HG03571 (cell line): ENCODE data around the gene EFNA5.
"Not testable (repeated sequence)": the region's sequence is repeated elsewhere in the genome, so short reads cannot be mapped to it uniquely, and the experiment has no call there.

Experiments
- ATAC-seq: cut with Tn5 transposase; IDR thresholded peaks from one replicate; pipeline ENCODE4 v1.9.1; 2021; ENCODE audit not compliant: unreplicated experiment

Gene EFNA5

DNA sequence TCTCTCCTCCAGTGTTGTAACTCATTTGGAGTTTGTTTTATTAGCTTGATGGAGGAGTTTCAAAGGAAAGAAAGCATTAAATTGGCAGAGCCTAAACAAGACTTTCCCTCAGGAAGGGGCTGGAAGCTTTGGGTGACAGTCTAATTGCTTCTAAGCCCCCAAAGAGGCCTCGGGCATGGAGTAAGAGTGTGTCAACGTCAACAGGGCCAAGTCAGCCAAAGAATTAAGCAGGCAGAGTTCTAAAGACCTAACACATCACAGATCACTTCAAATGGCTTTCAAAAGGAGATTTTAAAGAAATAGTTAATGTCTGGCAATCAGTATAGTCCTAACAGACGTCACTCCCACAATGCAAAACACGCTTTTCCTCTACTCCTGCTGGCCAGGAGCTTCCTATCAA is 234.5 kb downstream of the EFNA5 start:
- no peak for ATAC-seq

DNA sequence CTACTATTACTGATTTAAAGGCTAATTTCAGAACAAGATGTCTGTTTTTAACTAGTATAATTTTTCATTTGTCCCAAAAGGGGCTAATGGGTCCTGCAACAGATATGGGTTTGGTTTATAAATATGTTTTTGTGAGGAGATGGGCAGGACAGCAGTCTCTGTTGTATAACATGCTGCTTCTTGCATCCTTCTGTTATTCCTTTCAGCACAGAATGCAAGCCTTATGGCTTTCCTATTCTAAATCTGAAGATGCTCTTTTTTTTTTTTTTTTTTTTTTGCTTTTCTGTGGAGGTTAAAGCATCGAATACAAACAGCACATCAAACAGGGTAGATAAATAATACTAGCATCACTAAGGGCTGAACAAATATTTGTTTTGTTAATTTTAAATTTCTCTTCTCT is 235.7 kb downstream of the EFNA5 start:
- no peak for ATAC-seq

GRCh38 chr5:107433646-107434045 is 237.1 kb downstream of the EFNA5 start:
- ATAC-seq, result not testable (repeated sequence)

DNA sequence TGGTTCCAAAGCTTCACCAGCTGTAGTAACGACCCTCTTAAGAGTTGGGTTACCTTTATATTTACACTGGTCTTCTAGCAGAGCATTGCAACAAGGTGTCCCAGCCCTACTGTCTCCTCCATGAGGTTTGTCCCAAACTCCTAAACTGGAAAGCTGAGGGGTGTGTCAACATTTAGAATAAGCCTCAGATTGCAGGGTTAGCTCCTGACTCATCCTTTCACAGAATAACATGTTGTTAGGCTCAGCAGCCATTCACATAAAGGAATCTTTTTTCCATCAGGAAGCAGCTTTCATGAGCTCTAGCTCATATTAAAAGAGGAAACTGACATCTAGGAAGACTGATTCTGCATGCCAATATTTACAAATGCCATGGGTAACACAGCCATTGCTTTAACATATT is 238.7 kb downstream of the EFNA5 start:
- ATAC-seq, result no peak

DNA sequence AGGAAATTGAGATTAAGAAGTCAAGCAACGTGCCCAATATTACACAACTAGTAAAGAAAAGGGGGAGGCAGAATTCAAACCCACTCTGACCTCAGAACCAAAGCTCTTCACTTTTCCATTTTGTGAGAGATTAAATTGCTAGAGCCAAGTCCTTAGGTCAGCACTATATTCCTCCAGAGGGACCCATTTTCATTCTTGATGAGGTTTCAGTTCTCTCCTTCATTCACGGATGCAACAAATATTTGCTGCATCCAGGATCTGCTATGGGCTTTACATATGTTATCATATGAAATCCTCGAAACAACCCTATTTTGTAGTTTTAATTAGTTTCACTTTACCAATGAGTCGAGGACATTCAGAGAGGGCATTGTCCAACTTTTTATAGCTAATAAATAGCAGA is 239.2 kb downstream of the EFNA5 start:
- ATAC-seq, result no peak

DNA sequence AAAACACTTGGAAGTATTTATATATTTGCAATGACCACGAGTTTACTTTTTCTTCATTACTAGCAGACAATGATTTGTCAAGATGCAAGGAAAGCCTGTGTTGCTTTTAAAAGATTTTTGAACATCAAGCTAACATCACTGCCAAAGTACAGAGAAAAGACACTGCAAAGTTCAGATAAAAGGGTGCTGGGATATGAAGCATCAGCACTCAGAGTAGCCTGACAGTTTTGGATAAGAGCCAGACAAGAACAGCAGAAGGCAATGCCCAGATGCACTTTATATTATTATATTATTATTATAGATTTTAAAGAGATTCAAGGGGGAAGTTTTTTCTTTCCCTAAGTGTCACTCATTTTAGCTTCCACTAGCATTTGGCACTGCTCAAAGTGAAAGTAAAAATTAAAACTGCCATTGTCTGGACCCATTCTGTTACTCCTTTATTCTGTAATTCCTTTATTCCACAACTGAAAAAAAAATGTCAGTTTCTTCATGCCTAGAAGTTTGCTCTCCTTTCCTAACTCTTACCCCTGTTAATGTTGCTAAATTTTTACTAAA is 240.6 kb downstream of the EFNA5 start:
- ATAC-seq, result no peak

DNA sequence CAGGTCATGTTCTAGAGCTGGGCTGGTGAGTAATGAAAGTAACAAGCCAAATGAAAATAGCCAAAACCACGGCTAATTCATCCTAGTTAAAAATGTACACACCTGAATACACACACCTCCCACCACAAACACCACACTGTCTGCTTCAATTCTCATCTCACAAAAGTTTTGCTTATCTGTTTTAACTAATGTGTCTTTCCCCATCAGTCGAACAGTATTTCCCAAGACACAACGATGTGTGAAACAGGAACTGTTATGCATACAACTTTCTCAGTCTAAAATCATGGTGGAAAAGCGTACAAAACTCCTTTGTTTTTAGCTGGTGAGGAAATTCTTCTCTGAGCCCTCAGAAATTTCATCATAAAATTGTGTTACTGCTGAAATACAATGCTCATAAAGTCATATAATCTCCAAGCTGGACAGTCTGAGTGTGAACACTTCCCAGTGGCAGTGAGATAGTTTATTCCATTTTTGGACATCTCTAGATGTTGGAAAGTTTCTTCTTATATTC is 242.4 kb downstream of the EFNA5 start:
- ATAC-seq, result no peak

- no peak for ATAC-seq
These were observed 243.9 kb downstream of the EFNA5 start for GRCh38 chr5:107426872-107427271.

DNA sequence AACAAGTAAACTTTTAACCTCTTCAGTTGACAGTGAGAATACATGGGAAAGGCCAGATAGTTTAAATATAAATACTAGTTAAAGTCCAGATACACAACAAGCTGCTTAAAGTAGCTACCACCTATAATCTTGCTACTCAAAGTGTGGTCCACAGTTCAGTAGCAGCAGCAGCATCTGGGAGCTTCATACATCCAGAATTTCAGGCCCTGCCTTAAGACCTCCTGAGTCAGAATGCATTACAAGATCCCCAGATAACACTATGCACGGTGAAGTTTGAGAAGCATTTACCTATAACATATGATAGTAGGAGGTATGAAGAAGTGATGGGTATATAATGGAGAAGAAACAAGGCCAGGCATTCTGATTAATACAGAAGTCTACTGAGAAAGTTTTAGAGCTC is 244.5 kb downstream of the EFNA5 start:
- no peak for ATAC-seq

GRCh38 chr5:107425541-107426031 is 245.2 kb downstream of the EFNA5 start:
- no peak for ATAC-seq

DNA sequence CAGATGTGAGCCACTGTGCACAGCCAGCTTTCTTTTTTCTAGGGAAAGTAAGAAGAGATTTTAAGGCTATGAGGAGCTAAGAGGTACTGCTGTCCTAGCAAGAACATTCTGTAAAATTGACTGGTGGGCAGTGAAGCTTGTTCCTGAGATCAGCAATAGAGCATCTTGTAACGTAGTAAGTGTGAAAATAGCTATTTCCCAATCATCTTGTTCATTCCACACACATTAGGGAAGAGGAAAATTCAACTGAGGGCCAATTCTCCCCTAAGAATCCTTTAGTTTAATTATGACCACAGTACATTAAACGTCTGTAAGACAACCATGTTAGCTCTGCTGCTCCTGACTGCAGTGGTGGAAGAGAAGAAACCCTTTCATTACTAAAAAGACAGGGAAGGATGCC is 246.2 kb downstream of the EFNA5 start:
- ATAC-seq, result no peak

GRCh38 chr5:107422494-107422893 is 248.2 kb downstream of the EFNA5 start:
- no peak for ATAC-seq

DNA sequence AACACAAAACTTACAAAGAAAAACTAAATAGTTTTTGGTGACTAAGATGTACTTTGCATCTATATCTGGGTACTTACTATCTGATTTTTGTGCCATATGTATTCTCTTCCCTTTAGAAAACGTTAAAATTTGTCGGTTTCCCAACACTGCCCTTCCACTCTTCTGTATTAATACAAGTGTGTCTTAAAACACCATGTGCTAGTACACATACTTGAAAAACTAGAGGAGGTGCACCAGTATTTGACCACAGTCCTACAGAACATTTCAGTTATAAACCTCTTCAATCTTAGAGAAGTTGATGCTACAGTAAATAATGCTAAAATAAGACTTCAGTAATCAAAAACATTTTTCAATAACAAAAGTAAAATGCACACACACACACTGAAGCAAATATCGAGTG is 251.2 kb downstream of the EFNA5 start:
- ATAC-seq, result no peak

DNA sequence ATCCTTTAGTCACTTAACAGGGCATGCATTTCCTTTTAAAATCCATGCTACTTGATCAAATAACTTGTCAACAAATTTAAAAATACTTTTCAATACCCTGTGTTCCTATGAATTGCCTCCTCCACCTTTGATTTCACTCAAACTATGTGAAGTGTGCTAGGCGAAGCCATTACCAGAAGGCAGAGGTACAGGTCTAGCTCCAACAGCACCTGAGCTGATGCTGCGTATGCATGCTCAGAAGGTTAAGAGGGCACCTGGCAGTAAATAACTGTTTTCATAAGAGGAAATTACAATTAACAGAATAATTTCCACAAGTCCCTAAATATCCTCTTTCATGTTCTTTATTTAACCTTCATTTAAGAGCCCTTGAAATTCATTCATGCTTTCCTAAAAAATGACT is 251.8 kb downstream of the EFNA5 start:
- no peak for ATAC-seq

DNA sequence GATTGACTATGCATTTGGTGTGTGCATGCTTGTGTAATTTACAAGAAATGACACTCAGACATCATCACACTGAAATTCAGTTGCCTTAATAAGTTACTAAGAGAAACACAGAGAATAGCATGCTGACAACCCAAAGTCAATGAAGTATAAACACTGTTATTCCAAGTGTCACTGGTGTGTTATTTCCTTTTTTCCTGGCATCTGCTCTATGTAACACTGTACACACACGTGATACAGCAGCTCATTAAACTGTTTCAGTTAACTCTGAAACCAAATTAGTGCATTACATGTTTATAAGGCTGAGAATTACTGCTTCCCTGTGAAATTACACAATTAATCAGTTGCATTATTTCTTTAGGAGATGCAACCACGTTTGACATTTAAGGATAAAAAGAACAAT is 252.7 kb downstream of the EFNA5 start:
- ATAC-seq, result no peak

- ATAC-seq, result no peak
These were observed 255.0 kb downstream of the EFNA5 start for GRCh38 chr5:107415762-107416161.

- no peak for ATAC-seq
These were observed 255.9 kb downstream of the EFNA5 start for GRCh38 chr5:107414802-107415201.

DNA sequence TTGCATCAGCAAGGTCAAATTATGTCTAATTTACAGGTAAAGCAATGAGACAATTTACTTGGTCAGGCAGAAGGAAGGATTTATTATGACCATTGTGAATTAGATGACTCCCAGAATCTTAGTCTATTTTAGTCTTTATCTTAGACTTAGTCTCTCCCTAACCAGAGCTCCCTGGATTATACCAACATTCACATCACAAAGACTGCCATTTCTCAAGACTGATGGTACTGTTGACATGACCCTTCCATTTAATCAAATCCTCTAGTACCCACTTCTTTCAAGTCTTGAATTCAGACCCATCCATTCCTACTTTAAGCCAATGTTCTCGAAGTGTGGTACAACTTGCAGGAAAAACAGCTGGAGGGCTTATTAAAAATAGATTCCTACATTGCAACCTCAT is 257.0 kb downstream of the EFNA5 start:
- ATAC-seq, result no peak

GRCh38 chr5:107408564-107408963 is 262.2 kb downstream of the EFNA5 start:
- no peak for ATAC-seq

GRCh38 chr5:107407713-107408298 is 262.9 kb downstream of the EFNA5 start:
- no peak for ATAC-seq

DNA sequence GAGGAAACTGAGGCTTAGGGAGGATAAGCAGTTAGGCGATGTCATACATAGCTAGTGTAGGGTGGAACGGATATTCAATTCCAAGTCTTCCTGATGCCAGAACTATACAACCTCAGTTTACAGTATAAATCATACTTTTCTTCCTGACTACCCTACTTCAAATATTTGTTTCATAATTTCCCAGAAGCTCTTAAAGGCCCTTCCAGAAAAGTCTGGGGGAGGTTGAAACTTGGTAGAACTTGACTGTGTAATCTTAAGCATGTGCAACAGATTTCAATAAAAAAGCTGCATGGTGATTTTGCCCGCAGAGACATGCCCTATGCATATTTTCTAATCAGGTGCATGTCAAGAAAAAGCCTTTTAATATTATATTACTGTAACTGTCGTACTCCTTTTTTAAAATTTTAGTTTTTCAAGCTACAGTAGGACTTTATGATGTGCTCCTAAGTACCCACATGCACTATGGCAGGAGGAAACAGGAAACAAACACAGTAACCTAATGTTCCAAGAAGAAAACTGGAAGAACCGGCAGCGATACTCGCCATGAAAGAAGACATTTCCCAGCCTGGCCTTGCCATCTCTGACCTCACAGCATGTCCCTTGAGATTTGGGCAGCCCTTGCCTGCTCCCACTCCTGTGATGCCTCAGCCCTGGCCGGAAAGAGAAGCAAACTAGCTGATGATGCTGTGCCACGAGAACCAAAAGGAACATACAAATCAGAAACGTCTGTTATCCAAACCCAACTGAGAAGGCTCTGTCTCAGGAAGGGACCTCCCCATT is 266.0 kb downstream of the EFNA5 start:
- no peak for ATAC-seq
